Globus pallidus (tissue), 1 donor: ENCODE results near the gene MGST2.
"Not testable (repeated sequence)": the region's sequence is repeated elsewhere in the genome, so short reads cannot be mapped to it uniquely, and the experiment has no call there.

Source experiments
- DNase-seq: peaks from one replicate; pipeline ENCODE4 v3.0.0-alpha.2; 2015; ENCODE audit warnings: low spot score

Gene MGST2

GRCh38 chr4:139665690-139666529, at the start of gene MGST2:
Gene MGST2 (plus strand): TSS chr4:139665819. CDS start chr4:139666020, 201 bp downstream.
- peak; percentile 36 for DNase-seq

GRCh38 chr4:139617702-139618490, 47.7 kb upstream of the MGST2 start:
- no peak for DNase-seq

GRCh38 chr4:139619644-139620043, 46.0 kb upstream of the MGST2 start:
- DNase-seq = no peak

GRCh38 chr4:139622901-139623381, 42.7 kb upstream of the MGST2 start:
- no peak for DNase-seq

GRCh38 chr4:139624441-139625092, 41.1 kb upstream of the MGST2 start:
- no peak for DNase-seq

GRCh38 chr4:139625093-139625455, 40.5 kb upstream of the MGST2 start:
- no peak for DNase-seq

GRCh38 chr4:139625482-139625881, 40.1 kb upstream of the MGST2 start:
- no peak for DNase-seq

GRCh38 chr4:139628184-139629012, 37.2 kb upstream of the MGST2 start:
- DNase-seq = peak; percentile 24

GRCh38 chr4:139629436-139630125, 36.0 kb upstream of the MGST2 start:
- no peak for DNase-seq

GRCh38 chr4:139630126-139630495, 35.5 kb upstream of the MGST2 start:
- DNase-seq = no peak

GRCh38 chr4:139630991-139631390, 34.6 kb upstream of the MGST2 start:
- DNase-seq = no peak

GRCh38 chr4:139631791-139632190, 33.8 kb upstream of the MGST2 start:
- DNase-seq = no peak

GRCh38 chr4:139632739-139633138, 32.9 kb upstream of the MGST2 start:
- DNase-seq = not testable (repeated sequence)

- DNase-seq = no peak
Measured at GRCh38 chr4:139633195-139633594, 32.4 kb upstream of the MGST2 start.

- DNase-seq = peak; percentile 37
Measured at GRCh38 chr4:139633661-139634060, 32.0 kb upstream of the MGST2 start.

GRCh38 chr4:139635966-139636365, 29.7 kb upstream of the MGST2 start:
- no peak for DNase-seq

- not testable (repeated sequence) for DNase-seq
Measured at GRCh38 chr4:139638306-139638705, 27.3 kb upstream of the MGST2 start.

- DNase-seq = no peak
Measured at GRCh38 chr4:139639654-139640053, 26.0 kb upstream of the MGST2 start.

- DNase-seq = no peak
Measured at GRCh38 chr4:139641218-139641617, 24.4 kb upstream of the MGST2 start.

GRCh38 chr4:139642364-139642763, 23.3 kb upstream of the MGST2 start:
- DNase-seq = no peak
